ENCODE results near the gene MRTFA.

The MRTFA gene

DNA sequence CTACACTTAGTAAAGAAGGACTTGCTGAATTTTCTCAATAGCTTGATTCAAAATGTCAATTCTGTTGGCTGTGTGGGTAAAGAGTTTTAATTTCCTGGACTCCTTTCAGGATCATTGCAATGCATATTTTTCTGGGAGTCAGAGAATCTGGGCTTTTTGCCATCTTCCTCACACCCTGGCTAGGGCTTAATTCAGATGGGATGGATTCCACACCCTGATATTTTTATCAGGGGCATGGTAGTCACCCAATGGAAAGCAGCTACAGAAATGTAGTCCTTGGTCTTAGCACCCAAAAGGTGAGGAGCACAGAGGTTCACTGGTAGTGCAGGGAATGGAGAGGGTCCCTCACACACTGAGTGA is 186.9 kb downstream of the MRTFA start:
- peaks cover 2% of the 10 kb centered on the region for H3K36me3 ChIP-seq (ENCODE audit: control insufficient read depth, insufficient read depth, low read length)
- no peaks in the 10 kb centered on the region for H3K27me3 ChIP-seq (replicated peaks; ENCODE audit: control insufficient read depth, insufficient read depth, low read length)
- no peak overlapping the region for H3K4me3 ChIP-seq (replicated peaks; ENCODE audit: low read depth, low read length)
- no peak for DNase-seq (ENCODE audit: extremely low read depth, insufficient read length)
- TF ChIP-seq, protein P1, sequence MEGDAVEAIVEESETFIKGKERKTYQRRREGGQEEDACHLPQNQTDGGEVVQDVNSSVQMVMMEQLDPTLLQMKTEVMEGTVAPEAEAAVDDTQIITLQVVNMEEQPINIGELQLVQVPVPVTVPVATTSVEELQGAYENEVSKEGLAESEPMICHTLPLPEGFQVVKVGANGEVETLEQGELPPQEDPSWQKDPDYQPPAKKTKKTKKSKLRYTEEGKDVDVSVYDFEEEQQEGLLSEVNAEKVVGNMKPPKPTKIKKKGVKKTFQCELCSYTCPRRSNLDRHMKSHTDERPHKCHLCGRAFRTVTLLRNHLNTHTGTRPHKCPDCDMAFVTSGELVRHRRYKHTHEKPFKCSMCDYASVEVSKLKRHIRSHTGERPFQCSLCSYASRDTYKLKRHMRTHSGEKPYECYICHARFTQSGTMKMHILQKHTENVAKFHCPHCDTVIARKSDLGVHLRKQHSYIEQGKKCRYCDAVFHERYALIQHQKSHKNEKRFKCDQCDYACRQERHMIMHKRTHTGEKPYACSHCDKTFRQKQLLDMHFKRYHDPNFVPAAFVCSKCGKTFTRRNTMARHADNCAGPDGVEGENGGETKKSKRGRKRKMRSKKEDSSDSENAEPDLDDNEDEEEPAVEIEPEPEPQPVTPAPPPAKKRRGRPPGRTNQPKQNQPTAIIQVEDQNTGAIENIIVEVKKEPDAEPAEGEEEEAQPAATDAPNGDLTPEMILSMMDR (IDR thresholded peaks at IDR 0.05; ENCODE audit: insufficient read depth, low read length, poor library complexity, severe bottlenecking), result no peak

DNA sequence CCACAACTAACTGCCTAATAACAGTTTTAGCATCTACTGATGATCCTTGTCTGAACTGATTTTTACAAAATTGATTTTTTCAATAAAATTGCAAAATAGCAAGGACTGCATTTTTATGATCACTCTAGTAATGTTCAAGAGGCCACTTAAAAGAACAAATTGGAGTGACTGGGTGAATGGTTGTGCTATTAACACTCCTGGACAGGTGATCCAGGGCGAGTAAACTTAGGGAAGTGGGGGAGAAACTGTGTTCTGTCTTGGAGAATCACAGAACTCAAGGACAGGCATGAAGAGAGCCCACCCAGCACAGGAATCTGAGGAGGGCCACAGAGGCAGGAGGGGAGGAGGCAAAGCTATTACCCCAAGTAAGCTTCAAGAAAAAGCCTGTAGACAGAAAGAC is 190.3 kb downstream of the MRTFA start:
- Histone ChIP-seq H3K36me3 (ENCODE audit: control insufficient read depth, insufficient read depth, low read length) (peaks cover under 1% of the 10 kb centered on the region), H3K4me3 (replicated peaks; ENCODE audit: low read depth, low read length) (no peak overlapping the region), H3K27me3 (replicated peaks; ENCODE audit: control insufficient read depth, insufficient read depth, low read length) (no peaks in the 10 kb centered on the region)
- DNase-seq (ENCODE audit: extremely low read depth, insufficient read length), result no peak
- TF ChIP-seq, protein P1 (IDR thresholded peaks at IDR 0.05; ENCODE audit: insufficient read depth, low read length, poor library complexity, severe bottlenecking), result no peak

DNA sequence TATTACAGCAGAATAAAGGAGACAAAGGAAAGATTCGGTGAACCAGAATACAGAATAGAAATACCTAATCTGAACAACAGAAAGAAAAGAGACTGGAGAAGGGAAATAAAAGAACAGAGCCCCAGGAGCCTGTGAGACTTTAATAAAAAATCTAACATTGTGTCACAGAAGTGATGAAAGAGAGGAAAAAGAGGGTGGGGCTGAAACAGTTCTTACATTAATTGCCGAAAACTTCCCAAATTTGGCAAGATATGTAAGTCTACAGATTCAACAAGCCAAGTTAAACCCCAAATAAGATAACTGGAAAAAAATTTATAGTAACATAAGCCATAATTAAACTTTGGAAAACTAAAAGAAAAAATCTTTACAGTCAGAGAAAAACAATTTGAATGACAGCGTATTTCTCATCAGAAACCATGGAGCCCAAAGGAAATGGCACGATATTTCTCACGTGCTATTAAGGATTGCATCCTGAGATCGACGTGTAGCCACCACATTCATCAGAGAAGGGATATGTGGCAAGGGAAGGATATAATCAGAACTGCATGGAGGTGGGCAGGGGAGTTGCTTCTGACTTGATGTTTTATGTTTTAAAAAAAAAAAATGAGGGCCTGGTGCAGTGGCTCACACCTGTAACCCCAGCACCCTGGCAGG is 192.2 kb downstream of the MRTFA start:
- peaks cover 3% of the 10 kb centered on the region for H3K36me3 ChIP-seq (ENCODE audit: control insufficient read depth, insufficient read depth, low read length)
- DNase-seq (ENCODE audit: extremely low read depth, insufficient read length), result no peak
- no peak overlapping the region for H3K4me3 ChIP-seq (replicated peaks; ENCODE audit: low read depth, low read length)
- no peaks in the 10 kb centered on the region for H3K27me3 ChIP-seq (replicated peaks; ENCODE audit: control insufficient read depth, insufficient read depth, low read length)
- TF ChIP-seq, protein P1 (IDR thresholded peaks at IDR 0.05; ENCODE audit: insufficient read depth, low read length, poor library complexity, severe bottlenecking), result no peak

DNA sequence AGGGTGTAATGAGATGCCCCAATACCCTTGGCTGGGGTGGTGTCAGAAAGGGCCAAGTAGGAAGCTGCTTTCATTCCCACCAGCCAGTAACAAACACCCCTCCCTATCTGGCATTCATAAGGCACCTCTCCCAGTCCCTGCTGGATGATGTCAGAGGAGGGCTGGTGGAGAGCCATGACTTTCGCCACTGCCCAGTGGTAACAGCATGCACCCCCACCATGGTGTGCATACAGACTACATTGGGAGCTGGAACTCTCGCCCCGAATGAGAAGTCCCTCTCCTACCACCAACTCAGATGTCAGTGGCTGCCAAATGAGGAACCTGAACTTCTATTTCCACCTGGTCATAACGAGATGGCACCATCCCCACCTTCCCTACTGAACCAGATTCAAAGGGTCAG is 192.8 kb downstream of the MRTFA start:
- TF ChIP-seq, protein P1 (IDR thresholded peaks at IDR 0.05; ENCODE audit: insufficient read depth, low read length, poor library complexity, severe bottlenecking), result no peak
- Histone ChIP-seq H3K4me3 (replicated peaks; ENCODE audit: low read depth, low read length) (no peak overlapping the region), H3K36me3 (ENCODE audit: control insufficient read depth, insufficient read depth, low read length) (peaks cover 3% of the 10 kb centered on the region), H3K27me3 (replicated peaks; ENCODE audit: control insufficient read depth, insufficient read depth, low read length) (no peaks in the 10 kb centered on the region)
- no peak for DNase-seq (ENCODE audit: extremely low read depth, insufficient read length)

DNA sequence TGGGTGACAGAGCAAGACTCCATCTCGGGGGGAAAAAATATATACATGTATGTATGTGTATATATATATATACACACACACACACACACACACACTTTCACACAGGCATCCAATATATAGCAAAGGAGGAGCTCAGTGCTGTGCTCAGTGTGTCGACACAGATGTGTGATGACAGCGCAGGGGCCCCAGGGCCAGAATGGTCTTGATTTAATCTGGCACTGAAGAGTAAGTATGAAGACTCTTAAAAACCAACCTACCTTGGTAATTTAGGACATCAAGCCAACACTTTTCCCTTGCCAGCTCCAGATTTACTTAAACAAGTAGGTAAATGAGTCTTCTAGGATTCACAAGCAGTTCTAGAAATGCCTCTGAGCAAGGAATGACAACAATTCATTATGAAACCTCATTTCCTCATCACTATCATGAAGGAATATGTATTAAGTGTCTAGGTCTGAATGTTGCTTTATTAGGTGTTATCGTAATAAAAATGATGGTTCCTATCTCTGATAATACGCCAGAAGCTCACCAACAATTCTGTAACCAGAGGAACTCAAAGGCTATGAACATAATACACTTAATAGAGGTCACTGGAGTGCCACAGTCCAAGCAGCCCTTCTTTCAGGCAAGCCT is 194.6 kb downstream of the MRTFA start:
- Histone ChIP-seq H3K36me3 (ENCODE audit: control insufficient read depth, insufficient read depth, low read length) (peaks cover 3% of the 10 kb centered on the region), H3K27me3 (replicated peaks; ENCODE audit: control insufficient read depth, insufficient read depth, low read length) (no peaks in the 10 kb centered on the region), H3K4me3 (replicated peaks; ENCODE audit: low read depth, low read length) (no peak overlapping the region)
- TF ChIP-seq, protein P1 (IDR thresholded peaks at IDR 0.05; ENCODE audit: insufficient read depth, low read length, poor library complexity, severe bottlenecking), result no peak
- DNase-seq (ENCODE audit: extremely low read depth, insufficient read length), result no peak

Data from GM06990 (cell line).